BE2C (cell line): ENCODE data around the gene CMIP.

ENCODE experiments used
- DNase-seq: peaks from one replicate; pipeline ENCODE4 v3.0.0-alpha.2; 2020
- H3K27me3 ChIP-seq: fragments of 250-450 bp; sonication (Bioruptor Pico); 2 replicates; pipeline ENCODE4 v1.5.1; 2020; ENCODE audit warnings: mild to moderate bottlenecking
- H3K36me3 ChIP-seq: fragments of 250-450 bp; sonication (Bioruptor Pico); 2 replicates; pipeline ENCODE4 v1.5.1; 2020; ENCODE audit warnings: mild to moderate bottlenecking
- H3K4me1 ChIP-seq: fragments of 250-450 bp; sonication (Bioruptor Pico); 2 replicates; pipeline ENCODE4 v1.5.1; 2020
- H3K4me3 ChIP-seq: 2 replicates; pipeline ENCODE4 v1.5.1; 2011; ENCODE audit warnings: low read depth, low read length
- H3K9me3 ChIP-seq: fragments of 250-450 bp; sonication (Bioruptor Pico); 2 replicates; pipeline ENCODE4 v1.5.1; 2020
- TF ChIP-seq, protein P1 (sequence below): IDR thresholded peaks from 2 replicates; pipeline ENCODE4 v1.5.1; 2012; ENCODE audit warnings: mild to moderate bottlenecking, low read depth, low read length

Gene CMIP

DNA sequence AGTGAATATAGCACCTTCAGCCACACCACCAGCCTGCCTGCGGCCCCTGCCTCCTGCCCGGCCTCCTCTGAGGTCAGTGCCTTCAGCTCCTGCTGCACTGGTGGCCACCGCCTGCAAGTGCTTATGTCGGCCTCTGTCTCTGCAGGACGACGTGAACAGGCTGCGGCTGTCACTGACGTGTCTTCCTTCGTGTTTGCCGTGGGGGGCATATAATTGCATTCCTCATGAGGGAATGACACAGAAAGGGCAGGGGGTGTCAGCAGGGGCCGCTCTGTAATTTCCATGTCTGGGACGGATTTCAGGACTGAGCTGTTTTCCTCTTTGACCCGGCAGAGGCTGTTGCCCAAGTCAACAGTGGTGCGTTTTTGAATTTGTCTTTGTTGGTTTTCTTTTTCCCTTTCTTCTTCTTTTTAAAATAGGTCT lies 28.5 kb downstream of the CMIP start:
- Histone ChIP-seq H3K9me3 (no peaks in the 10 kb centered on the region), H3K27me3 (no peaks in the 10 kb centered on the region), H3K4me1 (no peaks in the 10 kb centered on the region), H3K36me3 (no peaks in the 10 kb centered on the region; the same call in 1 of the 2 replicates), H3K4me3 (no peak overlapping the region)
- TF ChIP-seq, protein P1, sequence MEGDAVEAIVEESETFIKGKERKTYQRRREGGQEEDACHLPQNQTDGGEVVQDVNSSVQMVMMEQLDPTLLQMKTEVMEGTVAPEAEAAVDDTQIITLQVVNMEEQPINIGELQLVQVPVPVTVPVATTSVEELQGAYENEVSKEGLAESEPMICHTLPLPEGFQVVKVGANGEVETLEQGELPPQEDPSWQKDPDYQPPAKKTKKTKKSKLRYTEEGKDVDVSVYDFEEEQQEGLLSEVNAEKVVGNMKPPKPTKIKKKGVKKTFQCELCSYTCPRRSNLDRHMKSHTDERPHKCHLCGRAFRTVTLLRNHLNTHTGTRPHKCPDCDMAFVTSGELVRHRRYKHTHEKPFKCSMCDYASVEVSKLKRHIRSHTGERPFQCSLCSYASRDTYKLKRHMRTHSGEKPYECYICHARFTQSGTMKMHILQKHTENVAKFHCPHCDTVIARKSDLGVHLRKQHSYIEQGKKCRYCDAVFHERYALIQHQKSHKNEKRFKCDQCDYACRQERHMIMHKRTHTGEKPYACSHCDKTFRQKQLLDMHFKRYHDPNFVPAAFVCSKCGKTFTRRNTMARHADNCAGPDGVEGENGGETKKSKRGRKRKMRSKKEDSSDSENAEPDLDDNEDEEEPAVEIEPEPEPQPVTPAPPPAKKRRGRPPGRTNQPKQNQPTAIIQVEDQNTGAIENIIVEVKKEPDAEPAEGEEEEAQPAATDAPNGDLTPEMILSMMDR = no peak
- no peak for DNase-seq

DNA sequence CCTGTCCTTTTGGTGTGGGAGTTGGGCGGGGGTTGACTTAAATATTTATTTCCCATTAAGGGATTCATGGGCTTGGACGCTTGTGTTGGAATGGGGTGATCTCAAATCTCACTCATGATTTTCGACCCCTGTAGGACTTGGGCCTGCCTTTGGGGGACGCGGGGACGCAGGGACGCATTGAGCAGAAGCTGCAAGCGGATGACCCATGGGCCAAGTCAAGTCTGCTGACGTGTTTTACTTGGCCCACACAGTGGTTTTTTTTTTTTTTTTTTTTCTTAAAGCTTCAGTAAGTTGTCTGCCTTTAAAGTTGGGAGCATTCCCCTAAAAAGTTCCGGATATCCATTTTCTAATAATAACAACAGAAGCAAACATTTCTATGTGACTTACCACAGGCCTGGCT lies 28.9 kb downstream of the CMIP start:
- H3K36me3 ChIP-seq = no peaks in the 10 kb centered on the region; the same call in 1 of the 2 replicates
- no peaks in the 10 kb centered on the region for H3K9me3 ChIP-seq
- no peaks in the 10 kb centered on the region for H3K27me3 ChIP-seq
- H3K4me1 ChIP-seq = no peaks in the 10 kb centered on the region
- no peak for DNase-seq
- TF ChIP-seq, protein P1 = no peak
- no peak overlapping the region for H3K4me3 ChIP-seq

DNA sequence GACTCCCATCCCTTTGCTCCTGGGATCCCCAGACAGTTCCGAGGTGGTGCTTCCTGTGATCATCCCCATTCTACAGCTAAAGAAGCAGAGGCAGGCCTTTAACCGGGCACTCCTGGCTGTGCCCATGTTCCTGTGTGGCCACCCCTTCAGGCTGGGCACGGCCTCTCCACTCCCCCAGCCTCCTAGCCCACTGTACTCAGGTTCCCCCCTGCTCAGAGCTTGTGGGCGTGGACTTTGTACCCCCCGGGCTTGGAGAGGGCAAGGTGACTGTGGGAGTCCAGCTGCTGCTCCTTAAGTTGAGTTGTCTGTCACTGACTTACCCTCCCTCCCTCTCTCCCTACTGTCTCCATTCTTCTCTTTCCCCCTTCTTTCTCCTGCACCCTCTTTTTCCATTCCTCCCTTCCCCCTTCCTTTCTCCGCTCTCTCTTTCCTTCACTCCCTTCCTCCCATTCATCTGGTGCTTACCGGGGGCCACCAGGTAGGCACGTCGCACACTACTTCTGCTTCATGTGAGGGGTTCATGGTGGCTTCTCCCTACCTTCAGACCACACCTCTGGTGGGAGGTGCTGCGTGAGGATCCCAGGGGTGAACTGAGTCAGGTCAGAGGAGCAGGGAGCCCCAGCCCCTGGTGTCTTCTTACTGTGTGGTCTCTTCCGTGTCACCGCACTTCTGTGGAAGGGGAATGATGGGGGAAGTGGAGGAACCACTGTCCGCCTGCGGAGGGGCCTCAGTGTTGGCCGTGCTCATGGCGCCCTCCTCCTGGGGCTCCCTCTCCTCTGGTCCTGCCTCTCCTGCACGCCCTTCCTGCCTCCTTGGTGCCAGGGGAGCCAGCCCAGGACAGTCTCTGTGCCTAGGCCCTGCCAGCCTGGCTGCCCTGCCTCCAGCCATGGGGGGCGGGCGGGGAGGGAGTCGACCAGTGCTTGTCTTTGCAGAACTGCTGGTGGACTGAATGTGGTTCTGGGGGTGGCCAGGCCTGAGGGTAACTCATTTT lies 29.7 kb downstream of the CMIP start:
- TF ChIP-seq, protein P1 = no peak
- DNase-seq = no peak
- Histone ChIP-seq H3K4me1 (no peaks in the 10 kb centered on the region), H3K27me3 (no peaks in the 10 kb centered on the region), H3K9me3 (no peaks in the 10 kb centered on the region), H3K4me3 (no peak overlapping the region), H3K36me3 (no peaks in the 10 kb centered on the region; the same call in 1 of the 2 replicates)

DNA sequence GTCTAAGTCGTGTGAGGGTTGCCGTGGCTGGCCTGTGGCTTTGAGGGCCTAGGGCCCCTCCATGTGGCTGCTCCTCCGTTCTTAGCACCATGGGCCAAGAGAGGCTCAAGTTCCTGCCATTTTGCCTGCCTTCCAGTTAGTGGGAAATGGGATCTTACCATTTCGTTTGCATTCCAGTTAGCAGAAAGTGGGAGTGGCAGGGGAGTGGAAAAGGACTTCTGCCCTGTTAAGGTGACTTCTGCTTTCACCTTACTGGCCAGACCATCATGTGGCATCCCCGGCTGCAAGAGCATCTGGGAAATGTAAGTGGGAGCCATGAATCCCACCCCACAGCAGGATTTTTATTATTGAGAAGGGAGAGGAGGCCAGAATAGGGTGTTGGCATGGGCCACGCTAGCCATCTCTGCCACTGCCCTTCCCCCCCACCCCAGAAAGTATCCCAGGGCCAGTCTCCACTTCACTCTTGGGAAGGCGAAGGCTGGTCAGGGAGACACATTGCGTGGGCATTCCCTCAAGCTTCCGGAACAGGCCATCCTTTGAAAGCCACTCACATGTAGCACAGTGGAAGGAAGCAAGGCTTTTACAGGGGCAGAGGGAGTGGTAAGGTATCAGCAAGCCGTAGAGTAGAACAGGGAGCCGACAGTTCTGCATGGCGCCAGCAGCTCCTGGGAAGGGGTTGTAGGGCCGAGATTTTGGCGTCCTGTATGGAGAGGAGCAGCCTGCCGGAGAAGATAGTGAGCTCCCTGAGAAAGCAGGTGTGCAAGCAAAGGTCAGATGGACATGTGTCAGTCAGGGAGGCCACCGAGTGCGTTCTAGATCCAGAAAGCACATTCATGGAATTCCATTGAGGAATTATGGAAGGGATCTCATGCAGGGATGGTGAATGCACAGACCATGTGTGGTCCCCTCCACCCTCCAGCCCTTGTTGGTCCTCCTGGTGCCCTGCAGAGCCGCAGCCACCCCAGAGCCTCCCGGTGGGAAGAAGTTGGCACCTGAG lies 33.4 kb downstream of the CMIP start:
- H3K36me3 ChIP-seq = no peaks in the 10 kb centered on the region
- no peak for DNase-seq
- no peak overlapping the region for H3K4me3 ChIP-seq
- no peaks in the 10 kb centered on the region for H3K4me1 ChIP-seq
- H3K9me3 ChIP-seq = no peaks in the 10 kb centered on the region
- TF ChIP-seq, protein P1 = no peak
- H3K27me3 ChIP-seq = no peaks in the 10 kb centered on the region

DNA sequence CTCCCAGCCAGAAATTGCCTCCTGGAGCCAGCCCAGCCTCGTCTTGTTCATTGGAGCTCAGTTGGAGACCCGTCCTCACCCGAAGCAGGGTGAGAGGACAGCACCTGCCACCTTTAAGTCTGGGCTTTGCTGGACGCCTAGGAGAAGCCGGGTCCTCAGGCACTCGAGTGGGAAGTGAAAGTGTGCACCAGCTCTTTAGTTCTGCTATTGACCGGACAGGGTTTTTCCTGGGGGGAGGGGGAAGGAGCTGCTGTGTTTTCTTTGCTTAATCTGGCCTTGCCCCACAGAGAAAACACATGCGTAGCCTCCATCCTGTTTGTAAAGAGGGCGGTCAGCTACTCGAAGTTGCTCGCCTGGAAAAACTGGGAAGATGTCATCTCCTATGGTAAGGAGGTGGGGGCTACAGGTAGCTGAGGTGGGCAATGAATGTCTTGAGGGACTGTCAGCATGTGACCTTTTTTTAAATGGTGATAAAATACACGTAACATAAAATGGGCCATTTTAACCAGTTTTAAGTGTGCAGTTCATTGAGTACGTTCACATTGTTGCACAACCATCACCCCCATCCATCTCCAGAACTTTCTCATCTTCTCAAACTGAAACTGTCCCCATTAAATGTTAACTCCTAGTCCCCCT lies 34.4 kb downstream of the CMIP start:
- TF ChIP-seq, protein P1 = no peak
- H3K4me1 ChIP-seq = no peaks in the 10 kb centered on the region
- no peaks in the 10 kb centered on the region for H3K9me3 ChIP-seq
- DNase-seq = no peak
- no peaks in the 10 kb centered on the region for H3K27me3 ChIP-seq
- no peaks in the 10 kb centered on the region for H3K36me3 ChIP-seq
- no peak overlapping the region for H3K4me3 ChIP-seq
